GM21381 (cell line): ENCODE measurements around the gene ARL5A.
A peak's percentile ranks its signal among the peaks of the same experiment; 100 is the strongest.

Experiments
- ATAC-seq: cut with Tn5 transposase; IDR thresholded peaks from one replicate; pipeline ENCODE4 v1.9.1; 2021; ENCODE audit warnings: mild to moderate bottlenecking, moderate library complexity; ENCODE audit not compliant: unreplicated experiment

The ARL5A gene

DNA sequence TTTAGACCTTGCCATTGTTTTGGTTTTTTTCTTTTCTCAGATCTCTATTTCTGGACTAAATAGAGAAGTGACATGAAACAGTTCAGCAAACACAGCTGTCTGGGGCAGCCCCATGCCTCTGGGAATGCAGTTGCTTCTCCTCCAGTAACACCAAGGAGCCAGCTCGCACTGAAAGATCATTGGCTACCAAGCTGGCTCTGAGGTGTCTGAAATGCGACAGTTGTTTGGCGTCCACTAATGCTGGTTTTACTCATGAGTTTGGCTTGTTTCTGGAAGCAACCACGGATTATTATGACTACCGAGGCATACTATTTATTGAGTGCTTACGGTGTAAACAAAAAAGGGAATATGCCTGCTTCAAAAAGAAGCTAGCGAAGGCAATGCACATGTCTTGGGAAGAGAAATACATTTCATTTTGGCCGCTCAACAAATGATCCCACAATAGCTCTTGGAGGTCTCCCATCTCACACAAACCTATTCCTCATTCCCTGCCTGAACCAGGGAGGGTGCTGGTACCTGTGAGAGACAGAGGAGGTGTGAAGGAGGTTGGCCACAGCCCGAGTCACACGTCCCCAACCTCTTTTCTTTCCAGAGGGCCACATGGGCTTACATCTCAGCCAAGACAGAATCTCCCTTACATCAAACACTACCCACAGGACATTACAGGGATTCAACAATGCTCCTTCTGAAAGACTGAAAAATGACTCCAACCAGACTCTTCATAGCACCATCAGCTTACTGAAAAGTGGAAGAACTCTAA is 56.4 kb downstream of the ARL5A start:
- peak; percentile 94 for ATAC-seq

DNA sequence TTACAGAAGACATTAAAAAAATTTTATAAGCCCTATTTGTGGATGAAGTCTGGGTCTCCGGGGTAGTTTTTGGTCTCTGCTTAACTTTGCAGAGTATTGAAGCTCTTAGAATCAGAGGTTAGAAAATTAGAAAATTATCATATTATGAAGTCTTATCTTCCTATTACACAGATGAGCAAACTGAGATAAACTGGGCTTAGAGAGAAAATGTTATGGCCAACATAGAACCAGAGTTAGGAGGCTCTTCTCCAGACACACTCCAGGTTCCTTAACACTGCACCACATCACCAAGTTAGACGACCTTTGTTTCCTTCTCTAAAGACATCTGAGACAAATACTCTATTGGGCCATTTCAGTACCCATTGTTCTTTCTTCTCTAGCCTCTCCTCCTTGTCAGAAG is 57.2 kb downstream of the ARL5A start:
- ATAC-seq, result no peak

GRCh38 chr2:151769606-151770005 is 58.6 kb downstream of the ARL5A start:
- ATAC-seq, result no peak

DNA sequence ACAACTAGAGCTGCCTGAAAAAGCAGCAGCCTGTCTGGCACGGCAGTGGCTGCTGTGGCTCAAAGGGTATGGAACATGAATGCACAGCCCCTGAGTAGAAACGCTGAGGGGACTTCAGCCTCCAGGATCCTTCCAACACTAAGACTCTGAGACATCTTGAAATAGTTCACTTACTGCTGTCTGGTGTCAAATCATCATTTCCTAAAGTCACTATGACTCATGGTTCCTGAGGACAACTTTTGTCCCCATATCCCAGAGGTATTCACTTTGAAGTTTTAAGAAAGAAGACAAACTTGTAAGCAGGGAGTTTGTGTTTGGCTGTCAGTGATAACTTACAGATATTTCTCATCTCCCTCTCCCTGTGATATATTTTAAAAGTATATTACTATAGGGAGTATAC is 60.7 kb downstream of the ARL5A start:
- ATAC-seq, result no peak

DNA sequence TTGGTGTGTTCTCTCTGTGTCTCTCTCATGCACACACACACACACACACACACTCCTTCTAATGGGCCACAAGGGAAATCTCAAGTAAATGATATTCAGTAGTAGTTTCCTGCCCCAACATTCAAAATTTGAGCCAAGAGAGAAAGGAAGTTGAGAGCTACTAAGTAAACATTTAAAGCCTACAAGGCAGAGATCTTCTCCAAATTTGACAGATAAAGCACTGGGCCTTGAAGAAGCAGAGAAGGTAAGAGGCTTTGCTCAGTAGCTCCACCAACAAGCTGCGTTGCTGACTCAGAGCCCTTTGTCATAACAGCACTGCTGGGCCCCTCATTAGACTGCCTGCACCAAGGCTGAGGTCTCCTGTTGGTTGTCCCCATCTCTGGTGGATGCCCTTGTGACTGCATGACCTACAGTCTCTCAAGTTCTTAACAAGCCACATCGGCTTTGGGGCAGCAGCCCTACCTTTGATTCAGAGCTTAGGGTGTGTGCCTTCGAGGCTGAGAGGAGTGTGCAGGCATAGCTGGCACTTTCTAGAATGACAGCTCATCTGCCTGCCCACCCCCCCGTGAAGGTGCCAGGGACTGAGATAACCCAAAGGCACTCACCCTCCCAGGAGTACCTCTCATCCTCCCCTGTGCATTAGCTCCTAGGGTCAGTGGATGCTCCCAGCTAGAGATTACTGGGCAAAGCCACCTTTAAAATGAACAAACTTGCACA is 61.6 kb downstream of the ARL5A start:
- peak; percentile 45 for ATAC-seq

- ATAC-seq, result no peak
Observed at GRCh38 chr2:151765760-151766410, 62.3 kb downstream of the ARL5A start.

- no peak for ATAC-seq
Observed at GRCh38 chr2:151762694-151763093, 65.5 kb downstream of the ARL5A start.

- no peak for ATAC-seq
Observed at GRCh38 chr2:151761687-151762086, 66.5 kb downstream of the ARL5A start.

GRCh38 chr2:151761193-151761592 is 67.0 kb downstream of the ARL5A start:
- ATAC-seq, result no peak

DNA sequence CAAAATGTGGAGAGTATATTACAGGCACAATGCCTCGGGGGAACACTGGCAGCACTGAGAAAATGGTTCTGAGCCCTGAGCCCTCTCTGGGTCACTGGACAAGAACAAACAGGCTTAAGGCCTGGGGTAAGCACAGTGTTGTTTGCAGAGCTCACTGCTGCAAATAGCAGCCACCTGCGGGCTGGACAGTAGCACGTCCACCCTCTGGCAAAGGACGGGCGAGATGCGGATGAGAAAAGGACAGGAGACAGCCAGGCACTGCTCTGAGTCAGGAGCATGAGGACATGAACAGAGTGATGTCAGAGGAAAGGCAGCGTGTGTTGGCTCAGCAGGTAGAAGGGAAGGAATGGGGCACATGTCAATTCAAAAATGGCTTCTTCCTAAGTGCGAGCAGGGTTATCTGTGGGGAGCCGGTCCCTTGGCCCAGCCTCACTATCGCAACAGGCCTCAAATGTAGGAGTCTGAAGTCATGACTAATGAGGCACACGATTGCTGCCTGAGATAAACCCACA is 68.0 kb downstream of the ARL5A start:
- ATAC-seq, result no peak

- no peak for ATAC-seq
Observed at GRCh38 chr2:151758744-151759143, 69.5 kb downstream of the ARL5A start.

DNA sequence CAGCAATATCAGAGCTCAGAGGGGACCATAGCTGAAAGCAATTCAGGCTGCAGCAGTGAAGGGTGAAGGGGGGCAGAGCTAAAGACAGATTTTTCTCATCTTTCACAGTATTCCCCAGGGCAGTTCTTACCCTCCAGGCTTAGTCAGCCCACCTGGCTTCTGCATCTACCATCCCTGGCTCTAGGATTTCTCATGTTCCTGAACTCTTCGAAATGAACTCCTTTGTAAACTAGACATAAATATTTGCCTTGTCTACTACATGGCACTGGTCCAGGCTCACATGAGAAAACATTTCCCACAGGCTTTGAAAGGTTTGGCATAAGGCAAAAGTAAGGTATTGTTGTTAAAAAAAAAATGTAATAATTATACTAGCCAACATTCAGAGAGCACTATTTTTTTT is 70.4 kb downstream of the ARL5A start:
- ATAC-seq, result no peak

GRCh38 chr2:151756820-151757219 is 71.4 kb downstream of the ARL5A start:
- ATAC-seq, result no peak

DNA sequence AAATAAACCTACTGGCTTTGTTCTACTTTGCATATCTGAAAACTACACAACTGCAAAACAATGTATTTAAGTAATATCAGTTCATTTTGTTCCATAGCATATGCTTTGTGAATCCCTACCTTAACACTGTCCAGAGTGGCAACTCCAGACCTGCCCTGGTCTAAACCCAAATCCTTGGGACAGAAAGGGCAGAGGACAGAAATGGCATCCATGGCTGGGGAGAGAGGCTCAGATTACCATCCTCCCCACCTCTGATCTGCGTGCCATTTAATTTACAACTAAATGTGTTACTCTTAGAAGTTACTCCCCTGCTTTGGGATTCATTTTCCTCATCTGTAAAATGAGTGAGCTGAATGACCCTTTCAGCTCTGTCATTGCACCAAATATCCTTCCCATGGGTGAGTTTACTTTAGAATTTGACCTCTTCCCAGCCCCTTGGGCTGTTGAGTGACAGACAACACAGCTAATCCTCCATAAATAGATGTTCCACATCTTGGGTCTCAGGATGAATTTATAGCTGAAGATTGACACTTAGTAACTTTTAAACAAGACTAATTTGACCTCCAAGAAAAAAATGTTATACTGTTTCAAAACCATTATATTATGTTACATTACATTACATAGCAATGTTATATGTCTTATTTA is 73.8 kb downstream of the ARL5A start:
- ATAC-seq, result no peak

GRCh38 chr2:151753540-151753939 is 74.7 kb downstream of the ARL5A start:
- no peak for ATAC-seq
